H1 (cell line): ENCODE measurements around the gene MOB3B. TPM values are rescaled to one million over a fixed set of nuclear protein-coding genes. Genes with fewer than 3 reads are reported as not detected.

Experiments
- CTCF ChIA-PET: fragments of 300-600 bp; sonication (Branson Sonifier 250); formaldehyde crosslinking; loops from one replicate; lab custom pipeline; 2021; ENCODE audit not compliant: partially characterized antibody; lab: Charles Lee
- POLR2A ChIA-PET: fragments of 300-600 bp; sonication (Branson Sonifier 250); formaldehyde crosslinking; loops from one replicate; lab custom pipeline; 2021; ENCODE audit warnings: inconsistent platforms; ENCODE audit not compliant: partially characterized antibody; lab: Charles Lee
- DNase-seq, 2 experiments: peaks; one replicate each; pipeline versions ENCODE4 v3.0.0 to v3.0.0-alpha.2; 2010 to 2022; ENCODE audit warnings: low spot score in 2 of 2, low read depth in 1 of 2, mixed read lengths in 1 of 2
- FAIRE-seq: peaks from 2 replicates; lab custom pipeline; 2011; peaks lifted over from hg19 to GRCh38; lab: Jason Lieb, UNC
- H2AFZ ChIP-seq: 2 replicates; pipeline ENCODE4 v1.8.1; 2012; ENCODE audit warnings: low read length, inconsistent platforms
- H2AK5ac ChIP-seq: 2 replicates; pipeline ENCODE4 v1.6.1; 2013; ENCODE audit warnings: low read depth, low read length
- H2BK120ac ChIP-seq: replicated peaks from 2 replicates; pipeline ENCODE3; 2013; ENCODE audit warnings: low read depth, low read length, inconsistent platforms
- H2BK12ac ChIP-seq: 2 replicates; pipeline ENCODE4 v1.6.1; 2013; ENCODE audit warnings: low read depth, low read length
- H2BK15ac ChIP-seq: 2 replicates; pipeline ENCODE4 v1.6.1; 2013; ENCODE audit warnings: low read length
- H2BK20ac ChIP-seq: 2 replicates; pipeline ENCODE4 v1.6.1; 2013; ENCODE audit warnings: low read length
- H2BK5ac ChIP-seq: 2 replicates; pipeline ENCODE4 v1.6.1; 2013; ENCODE audit warnings: low read depth, low read length
- H3K14ac ChIP-seq: 2 replicates; pipeline ENCODE4 v1.6.1; 2013; ENCODE audit warnings: inconsistent platforms; ENCODE audit not compliant: insufficient read length
- H3K18ac ChIP-seq: 2 replicates; pipeline ENCODE4 v1.6.1; 2013; ENCODE audit warnings: low read length; ENCODE audit errors: extremely low read depth
- H3K23ac ChIP-seq: 2 replicates; pipeline ENCODE4 v1.6.1; 2013; ENCODE audit warnings: inconsistent platforms; ENCODE audit not compliant: insufficient read length
- H3K23me2 ChIP-seq: 2 replicates; pipeline ENCODE4 v1.6.1; 2013; ENCODE audit warnings: low read depth, low read length
- H3K27ac ChIP-seq: 2 replicates; pipeline ENCODE4 v1.6.1; 2011; ENCODE audit warnings: low read depth, low read length, inconsistent platforms
- H3K27me3 ChIP-seq, 4 experiments: replicated peaks in 1 of 4; 1 replicate in 1 of 4; 2 replicates in 3 of 4; pipeline versions ENCODE4 v1.6.1 to v1.8.1; 2011 to 2013; ENCODE audit warnings: low read length in 3 of 4, mild to moderate bottlenecking in 3 of 4, inconsistent platforms in 2 of 4, mixed read lengths in 2 of 4, moderate library complexity in 1 of 4; ENCODE audit not compliant: control insufficient read depth in 3 of 4, insufficient read depth in 3 of 4; ENCODE audit errors: extremely low read depth in 1 of 4
- H3K36me3 ChIP-seq, 4 experiments: 2 replicates each; pipeline versions ENCODE4 v1.6.1 to v1.8.1; 2011 to 2013; ENCODE audit warnings: mild to moderate bottlenecking in 4 of 4, low read length in 3 of 4, moderate library complexity in 2 of 4, control low read depth in 1 of 4, inconsistent platforms in 1 of 4; ENCODE audit not compliant: insufficient read depth in 4 of 4, control insufficient read depth in 2 of 4
- H3K4ac ChIP-seq: replicated peaks from 2 replicates; pipeline ENCODE3; 2013; ENCODE audit warnings: low read length, low read depth, mixed read lengths, inconsistent platforms; ENCODE audit not compliant: insufficient read length
- H3K4me1 ChIP-seq, 4 experiments: replicated peaks in 1 of 4; 1 replicate in 1 of 4; 2 replicates in 3 of 4; pipeline versions ENCODE4 v1.6.1 to v1.8.1; 2011 to 2013; ENCODE audit warnings: low read length in 3 of 4, inconsistent platforms in 2 of 4, mixed read lengths in 1 of 4; ENCODE audit not compliant: insufficient read depth in 4 of 4, control insufficient read depth in 3 of 4
- H3K4me2 ChIP-seq, 2 experiments: 2 replicates each; pipeline versions ENCODE4 v1.6.1 to v1.8.1; 2011 to 2013; ENCODE audit warnings: low read depth in 2 of 2, low read length in 2 of 2, control low read depth in 1 of 2, inconsistent platforms in 1 of 2, mild to moderate bottlenecking in 1 of 2; ENCODE audit not compliant: insufficient read depth in 1 of 2
- H3K4me3 ChIP-seq, 4 experiments: fragments of 200-600, 300-600 bp in 1 of 4; sonication (generic), shearing (Covaris generic), sonication (Bioruptor Twin) in 1 of 4; 2 replicates each; pipeline versions ENCODE4 v1.5.1 to v1.8.1; 2011 to 2016; ENCODE audit warnings: low read length in 4 of 4, low read depth in 3 of 4, control low read depth in 2 of 4, inconsistent platforms in 2 of 4, mild to moderate bottlenecking in 2 of 4, mixed read lengths in 1 of 4, moderate library complexity in 1 of 4; ENCODE audit not compliant: insufficient read depth in 2 of 4; ENCODE audit errors: extremely low read depth in 1 of 4
- H3K56ac ChIP-seq: replicated peaks from 2 replicates; pipeline ENCODE3; 2013; ENCODE audit warnings: low read depth, mild to moderate bottlenecking, mixed read lengths, low read length, inconsistent platforms; ENCODE audit not compliant: insufficient read length
- H3K79me1 ChIP-seq: 2 replicates; pipeline ENCODE4 v1.6.1; 2013; ENCODE audit warnings: low read depth, low read length, control low read depth
- H3K79me2 ChIP-seq, 2 experiments: 2 replicates each; pipeline versions ENCODE4 v1.6.1 to v1.8.1; 2012 to 2013; ENCODE audit warnings: low read length in 2 of 2, mild to moderate bottlenecking in 2 of 2, inconsistent platforms in 1 of 2; ENCODE audit not compliant: insufficient read depth in 2 of 2, control insufficient read depth in 1 of 2
- H3K9ac ChIP-seq, 4 experiments: replicated peaks in 1 of 4; 1 replicate in 1 of 4; 2 replicates in 3 of 4; pipeline versions ENCODE4 v1.6.1 to v1.8.1; 2011 to 2013; ENCODE audit warnings: low read depth in 3 of 4, low read length in 3 of 4, control low read depth in 2 of 4, mild to moderate bottlenecking in 2 of 4, moderate library complexity in 2 of 4, inconsistent platforms in 1 of 4; ENCODE audit errors: extremely low read depth in 1 of 4
- H3K9me3 ChIP-seq, 2 experiments: 2 replicates each; pipeline versions ENCODE4 v1.6.1 to v1.8.1; 2012 to 2013; ENCODE audit warnings: mild to moderate bottlenecking in 2 of 2, moderate library complexity in 2 of 2, control low read depth in 1 of 2, inconsistent platforms in 1 of 2, low read depth in 1 of 2, low read length in 1 of 2, mixed read lengths in 1 of 2; ENCODE audit not compliant: insufficient read depth in 2 of 2
- H4K20me1 ChIP-seq, 2 experiments: replicated peaks in 1 of 2; 2 replicates each; pipeline versions ENCODE3 to v1.8.1; 2011 to 2013; ENCODE audit warnings: inconsistent platforms in 2 of 2, low read length in 2 of 2, mild to moderate bottlenecking in 1 of 2; ENCODE audit not compliant: insufficient read depth in 2 of 2, control insufficient read depth in 1 of 2
- H4K5ac ChIP-seq: 2 replicates; pipeline ENCODE4 v1.6.1; 2013; ENCODE audit warnings: low read length, low read depth, mixed read lengths, inconsistent platforms; ENCODE audit not compliant: insufficient read length
- H4K8ac ChIP-seq: 2 replicates; pipeline ENCODE4 v1.8.0; 2013; ENCODE audit warnings: mild to moderate bottlenecking, moderate library complexity, low read length, inconsistent platforms; ENCODE audit not compliant: insufficient read depth; ENCODE audit errors: extremely low read depth
- H4K91ac ChIP-seq: replicated peaks from 2 replicates; pipeline ENCODE3; 2013; ENCODE audit warnings: low read length, mixed read lengths, inconsistent platforms; ENCODE audit not compliant: insufficient read length
- ATF2 ChIP-seq: IDR thresholded peaks from 2 replicates; pipeline ENCODE4 v1.6.1; 2012; ENCODE audit warnings: low read length, inconsistent platforms
- BRCA1 ChIP-seq: IDR thresholded peaks from 2 replicates; pipeline ENCODE4 v1.6.1; 2012; ENCODE audit warnings: low read depth, low read length, improper control_type of control experiment
- EP300 ChIP-seq, 2 experiments: IDR thresholded peaks; 1 replicate in 1 of 2; 2 replicates in 1 of 2; pipeline ENCODE4 v1.6.1; 2011 to 2012; ENCODE audit warnings: low read depth in 2 of 2, low read length in 2 of 2, mild to moderate bottlenecking in 2 of 2, borderline replicate concordance in 1 of 2, inconsistent platforms in 1 of 2, moderate library complexity in 1 of 2
- GTF2F1 ChIP-seq: IDR thresholded peaks from 2 replicates; pipeline ENCODE4 v1.6.1; 2012; ENCODE audit warnings: low read depth, low read length, improper control_type of control experiment, borderline replicate concordance
- HDAC2 ChIP-seq, 2 experiments: fragments of 300-600 bp in 1 of 2; sonication (generic) in 1 of 2; IDR thresholded peaks; 2 replicates each; pipeline ENCODE4 v1.6.1; 2011 to 2012; ENCODE audit warnings: low read depth in 2 of 2, low read length in 2 of 2, mild to moderate bottlenecking in 2 of 2, moderate library complexity in 2 of 2, borderline replicate concordance in 1 of 2, inconsistent platforms in 1 of 2
- HDAC6 ChIP-seq: IDR thresholded peaks from one replicate; pipeline ENCODE4 v1.7.1; 2012; ENCODE audit warnings: low read depth, mild to moderate bottlenecking, inconsistent platforms, low read length, moderate library complexity
- NANOG ChIP-seq: IDR thresholded peaks from 2 replicates; pipeline ENCODE4 v1.6.1; 2011; ENCODE audit warnings: low read length, low read depth, mild to moderate bottlenecking, inconsistent platforms; ENCODE audit not compliant: insufficient read depth, poor library complexity, severe bottlenecking
- NRF1 ChIP-seq: IDR thresholded peaks from 2 replicates; pipeline ENCODE4 v1.6.1; 2011; ENCODE audit warnings: mild to moderate bottlenecking, low read depth, low read length, improper control_type of control experiment
- SIRT6 ChIP-seq: IDR thresholded peaks from one replicate; pipeline ENCODE4 v1.7.1; 2012; ENCODE audit warnings: low read length, inconsistent platforms
- USF2 ChIP-seq: IDR thresholded peaks from 2 replicates; pipeline ENCODE4 v1.6.1; 2011; ENCODE audit warnings: low read length, improper control_type of control experiment
- WGBS, 2 experiments: shearing (Covaris generic) in 1 of 2; methylation state at CpG; one replicate each; pipeline versions ENCODE4 v1.1.6 to v1.1.7; 2013 to 2015; ENCODE audit warnings: low lambda C conversion rate in 2 of 2, mixed read lengths in 2 of 2, inconsistent platforms in 1 of 2, low coverage in 1 of 2, missing lambda C conversion rate in 1 of 2; ENCODE audit not compliant: insufficient replicate concordance in 2 of 2, insufficient coverage in 1 of 2, insufficient read length in 1 of 2; ENCODE audit errors: extremely low coverage in 1 of 2, missing lambda C conversion rate in 1 of 2; 5-methylcytosine and 5-hydroxymethylcytosine counted together
- polyA plus RNA-seq, 7 experiments: library from polyadenylated mRNA; depleted of rRNA in 3 of 7; stranded (reverse) in 5 of 7; unstranded in 2 of 7; fragments of >200 nt in 5 of 7; fragments of 200-250 nt in 2 of 7; gene quantifications; 1 replicate in 5 of 7; 2 replicates in 1 of 7; 4 replicates in 1 of 7; pipeline versions ENCODE4 v1.2.1 to v1.2.3, GENCODE V29; 2011 to 2013; ENCODE audit warnings: missing spikeins in 2 of 7, mixed read lengths in 2 of 7
- total RNA-seq: library from RNA; stranded (reverse); fragmentation: NEBNext Ultra II Directional; extraction: Animal tissue kit (Norgen Biotek cat#: 25700); gene quantifications from 2 replicates; pipeline ENCODE4 v1.2.1, GENCODE V29; 2021

MOB3B gene
- total and polyA plus RNA-seq, 2 of the 8 experiments (the other 6 are each of a cell fraction or from before 2014, with no cell fraction given): 12.7 to 16.1 TPM

- Histone ChIP-seq H3K18ac (no peak overlapping the region), H4K20me1 (no peaks in the 10 kb centered on the region), H2BK120ac (no peak overlapping the region), H3K79me2 (no peaks in the 10 kb centered on the region), H2BK15ac (no peak overlapping the region), H4K5ac (no peak overlapping the region), H3K9ac (no peak overlapping the region), H3K36me3 (no peaks in the 10 kb centered on the region), H3K4ac (no peak overlapping the region), H3K56ac (no peak overlapping the region), H4K91ac (no peak overlapping the region), H3K23ac (no peak overlapping the region), H3K23me2 (no peaks in the 10 kb centered on the region; the same call in 1 of the 2 replicates), H3K79me1 (no peaks in the 10 kb centered on the region), H3K4me3 (no peak overlapping the region), H2BK20ac (no peak overlapping the region), H4K8ac (no peak overlapping the region), H3K4me2 (no peak overlapping the region), H3K4me1 (peaks cover 0 to 5% (median 0%) of the 10 kb centered on the region in 4 experiments; a peak in 2 of 7 replicates), H2AFZ (no peak overlapping the region), H2BK12ac (no peak overlapping the region), H2BK5ac (no peak overlapping the region), H3K27me3 (no peaks in the 10 kb centered on the region), H3K9me3 (no peaks in the 10 kb centered on the region), H3K27ac (no peak overlapping the region), H2AK5ac (no peak overlapping the region), H3K14ac (no peak overlapping the region)
- 88% methylated on average over 1 of the region's 1 CpG; no CpG with 5 or more reads in 1 of the 2 experiments for WGBS, 2 experiments
- CTCF ChIA-PET: interaction anchor here (0.7 to 4.6 kb wide), 8 partner anchors 8 to 290 kb away, joined by 3 to 48 read pairs (median 6); partner anchors contain the start of genes C9orf72 and MOB3B
- POLR2A ChIA-PET: interaction anchor here (1.1 kb wide), 2 partner anchors 199 to 205 kb away, joined by 3 to 6 read pairs; no protein-coding TSS in a partner anchor
- DNase-seq (no peak), FAIRE-seq (no peak)
- TF ChIP-seq BRCA1 (no peak), NRF1 (no peak), NANOG (no peak), ATF2 (no peak), USF2 (no peak), GTF2F1 (no peak), EP300 (IDR thresholded peaks at IDR 0.05; ENCODE audit: borderline replicate concordance in 1 of 2, low read depth in 2 of 2, low read length in 2 of 2) (no peak), HDAC6 (no peak), SIRT6 (no peak), HDAC2 (IDR thresholded peaks at IDR 0.05; ENCODE audit: borderline replicate concordance in 1 of 2, low read depth in 2 of 2, low read length in 2 of 2) (no peak)
These were observed 8.1 kb upstream of the MOB3B start for GRCh38 chr9:27537756-27538155.
